22Rv1 (cell line): Measurements from ENCODE around the gene CUX1.

Experiments
- CTCF ChIP-seq: fragments of 450-650 bp; IDR thresholded peaks from 2 replicates; pipeline ENCODE4 v1.5.1; 2017; ENCODE audit warnings: mild to moderate bottlenecking
- ZFX ChIP-seq: fragments of 450-650 bp; IDR thresholded peaks from 2 replicates; pipeline ENCODE4 v1.6.1; 2017; ENCODE audit warnings: antibody characterized with exemption, borderline replicate concordance

DNA sequence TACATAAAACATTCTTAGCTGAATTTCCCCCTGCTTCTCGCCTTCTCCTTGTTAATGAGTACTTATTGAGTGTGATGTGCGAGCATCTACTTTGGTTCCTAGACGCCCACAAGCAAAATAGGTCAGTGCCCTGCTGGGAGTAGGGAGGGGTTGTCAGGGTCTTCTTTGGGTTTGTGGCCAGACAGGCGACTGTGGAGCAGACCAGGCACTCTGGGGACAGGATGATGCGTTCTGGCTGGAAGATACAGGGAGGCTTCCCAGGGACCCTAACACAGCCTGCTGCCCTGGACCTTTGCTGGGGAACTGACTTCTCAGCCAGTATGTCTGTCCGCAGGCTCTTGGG is 227.2 kb downstream of the CUX1 start:
- TF ChIP-seq CTCF: no peak
- no peak for TF ChIP-seq ZFX
